Activated T-helper 9 cell treated with anti-CD3 and anti-CD28 coated beads, Interleukin-2, amount 50 U/mL, for 16 hours (primary cell): ENCODE results near the gene HERC4.

ENCODE experiments used
- DNase-seq: peaks from one replicate; pipeline ENCODE4 v3.0.0-alpha.2; 2020; ENCODE audit warnings: low read depth

HERC4 gene

GRCh38 chr10:67965456-67965855, 109.6 kb downstream of the HERC4 start:
- no peak for DNase-seq

- no peak for DNase-seq
Measured at GRCh38 chr10:67959839-67960476, 115.1 kb downstream of the HERC4 start.

- no peak for DNase-seq
Measured at GRCh38 chr10:67955614-67956013, 119.5 kb downstream of the HERC4 start.

- DNase-seq: no peak
Measured at GRCh38 chr10:67943917-67944316, 131.2 kb downstream of the HERC4 start.

GRCh38 chr10:67936416-67936815, 138.7 kb downstream of the HERC4 start:
- no peak for DNase-seq

GRCh38 chr10:67935223-67935622, 139.9 kb downstream of the HERC4 start:
- no peak for DNase-seq

GRCh38 chr10:67934336-67934735, 140.7 kb downstream of the HERC4 start:
- no peak for DNase-seq

- no peak for DNase-seq
Measured at GRCh38 chr10:67933199-67933598, 141.9 kb downstream of the HERC4 start.

- no peak for DNase-seq
Measured at GRCh38 chr10:67926951-67927350, 148.1 kb downstream of the HERC4 start.

- DNase-seq: no peak
Measured at GRCh38 chr10:67925449-67926005, 149.6 kb downstream of the HERC4 start.

- DNase-seq: no peak
Measured at GRCh38 chr10:67924136-67924535, 150.9 kb downstream of the HERC4 start.

GRCh38 chr10:67923551-67923950, 151.5 kb downstream of the HERC4 start:
- no peak for DNase-seq

- DNase-seq: no peak
Measured at GRCh38 chr10:67921065-67921464, 154.0 kb downstream of the HERC4 start.

GRCh38 chr10:67917679-67918078, 157.4 kb downstream of the HERC4 start:
- DNase-seq: no peak

- DNase-seq: no peak
Measured at GRCh38 chr10:67917169-67917568, 157.9 kb downstream of the HERC4 start.

GRCh38 chr10:67914777-67915340, 160.2 kb downstream of the HERC4 start:
- DNase-seq: no peak

- no peak for DNase-seq
Measured at GRCh38 chr10:67912331-67912946, 162.6 kb downstream of the HERC4 start.

- DNase-seq: no peak
Measured at GRCh38 chr10:67903581-67903980, 171.5 kb downstream of the HERC4 start.

- DNase-seq: no peak
Measured at GRCh38 chr10:67893637-67894036, 181.4 kb downstream of the HERC4 start.

- DNase-seq: peak; percentile 67
Measured at GRCh38 chr10:67884842-67885670, 190.0 kb downstream of the HERC4 start.

- DNase-seq: peak; percentile 92
Measured at GRCh38 chr10:67884313-67884841, 190.7 kb downstream of the HERC4 start, which contains the start of gene SIRT1. SIRT1 (plus strand) TSS chr10:67884656; CDS start chr10:67884722, 66 bp downstream.

- no peak for DNase-seq
Measured at GRCh38 chr10:67883710-67884312, 191.3 kb downstream of the HERC4 start.
